G401 (cell line): ENCODE results near the gene PDHB. TPM values are rescaled to one million over a fixed set of nuclear protein-coding genes. Genes with fewer than 3 reads are reported as not detected.

Source experiments
- DNase-seq: peaks from one replicate; pipeline ENCODE4 v3.0.0-alpha.2; 2015; ENCODE audit warnings: low spot score
- in situ Hi-C: cut with HindIII; loops from 2 replicates; pipeline ENCODE4 v1.10.0; 2016; ENCODE audit warnings: low sequenced_read_pairs, mixed read lengths
- total RNA-seq: library from RNA; depleted of rRNA; stranded (reverse); fragments of >200 nt; shearing (Covaris generic); gene quantifications from 2 replicates; pipeline ENCODE4 v1.2.3, GENCODE V29; 2014

The PDHB gene
- total RNA-seq, 1 experiment from 2014 or later: 345 TPM

DNA sequence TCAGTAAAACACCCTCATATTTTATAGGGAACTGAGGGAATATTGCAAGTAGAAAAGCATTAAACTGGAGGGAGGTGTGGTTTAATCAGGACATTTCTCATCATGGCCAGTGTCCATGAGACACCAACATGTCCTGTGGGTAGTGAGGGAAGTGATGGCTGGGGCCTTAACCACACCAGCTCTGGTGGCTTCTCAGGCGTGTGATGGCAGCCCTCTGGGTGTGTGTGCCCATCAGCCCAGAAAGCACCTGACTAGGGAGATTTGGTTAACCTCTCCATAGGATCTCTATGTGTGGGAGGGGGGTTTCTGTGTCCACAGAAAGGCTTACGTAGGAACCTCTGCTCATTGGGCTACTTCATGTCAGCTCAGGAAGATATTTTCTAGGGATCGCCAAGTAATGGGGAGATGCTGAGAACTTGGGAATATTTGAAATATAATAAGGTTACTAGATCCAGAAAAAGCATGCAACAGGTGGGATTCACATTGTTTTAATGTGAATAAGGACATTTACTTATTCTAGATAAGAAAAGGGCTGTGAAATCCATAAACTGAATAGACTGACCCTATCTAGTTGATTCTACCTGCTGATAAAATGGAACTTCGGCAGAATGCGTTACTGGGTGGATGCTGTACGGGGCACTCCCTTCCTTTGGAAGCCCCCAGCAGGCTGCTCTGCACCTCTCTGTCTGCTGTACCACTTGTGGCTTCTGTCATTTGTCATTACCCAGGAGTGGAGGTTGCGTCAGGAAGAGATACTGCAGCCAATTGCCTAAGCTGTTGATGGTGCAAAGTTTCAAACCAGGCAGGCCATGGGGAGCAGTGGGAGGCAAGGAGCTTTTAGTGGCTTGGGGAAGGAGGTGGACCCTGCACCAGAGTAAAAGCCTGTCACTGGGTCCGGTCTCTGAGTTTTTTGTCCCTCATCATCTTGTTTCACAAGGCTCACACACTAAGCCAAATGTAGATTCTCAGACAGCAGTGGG, 21.5 kb downstream of the PDHB start:
- in situ Hi-C loops: no loop called here

DNA sequence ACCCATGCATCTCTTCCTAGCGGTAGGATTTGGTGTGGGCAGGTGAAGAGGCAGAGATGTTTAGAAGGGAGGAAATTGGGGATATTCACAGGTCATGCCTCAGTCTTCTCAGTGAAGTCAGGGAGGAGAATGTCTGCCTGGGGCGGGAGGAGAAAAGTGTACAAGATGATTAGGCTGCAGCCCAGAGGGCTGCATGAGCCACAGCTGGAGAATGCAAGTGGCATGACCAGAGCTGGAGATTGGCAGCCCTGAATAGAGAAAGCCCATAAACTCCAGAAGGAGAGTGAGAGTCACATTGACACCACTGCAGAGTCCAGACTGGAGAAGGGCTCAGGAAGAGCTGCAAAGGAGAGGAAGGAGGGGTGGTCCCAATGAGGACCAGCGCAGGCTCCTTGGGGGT, 22.6 kb downstream of the PDHB start:
- DNase-seq: no peak
- in situ Hi-C loops: no loop called here

More for the DNA sequence above, 21.5 kb downstream of the PDHB start:
- DNase-seq: no peak

DNA sequence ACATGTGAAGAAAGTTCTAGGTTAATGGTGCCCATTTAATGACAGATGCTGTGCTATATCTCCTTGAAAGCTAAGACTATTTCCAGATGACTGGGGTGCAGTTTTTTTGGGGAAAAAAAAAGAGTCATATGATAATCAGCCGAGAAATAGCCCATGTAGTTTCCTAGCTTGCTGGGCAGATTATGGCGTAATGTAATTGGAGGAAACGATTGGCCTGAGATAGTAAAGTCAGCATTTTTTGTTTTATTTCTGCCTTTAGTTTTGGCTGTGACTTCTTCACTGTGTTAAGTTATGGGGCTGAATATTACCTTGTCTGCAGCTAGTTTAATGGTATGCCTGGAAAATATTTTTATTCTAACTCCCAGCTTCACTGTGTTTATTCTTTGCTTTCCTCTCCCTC, 24.0 kb downstream of the PDHB start:
- DNase-seq: no peak
- in situ Hi-C loops: no loop called here

DNA sequence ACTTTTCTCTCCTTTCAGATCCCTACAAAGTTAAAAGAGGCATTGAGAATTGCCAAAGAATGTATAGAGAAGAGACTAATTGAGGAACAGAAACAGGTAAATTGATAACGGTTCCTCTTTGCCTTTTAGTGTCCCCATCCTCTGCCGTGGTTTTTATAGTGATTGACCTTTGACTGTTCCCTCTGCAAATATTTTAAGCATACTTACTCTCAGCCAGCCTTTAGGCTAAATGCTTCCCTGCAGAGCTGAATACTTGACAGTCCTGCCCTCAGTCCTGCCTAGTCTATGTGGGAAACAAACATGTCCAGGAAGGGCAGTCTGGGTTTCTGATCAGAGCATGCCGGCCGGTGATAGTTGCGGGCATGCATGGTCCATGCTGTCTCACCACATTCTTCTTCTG, 24.7 kb downstream of the PDHB start:
- no peak for DNase-seq
- in situ Hi-C loops: no loop called here

DNA sequence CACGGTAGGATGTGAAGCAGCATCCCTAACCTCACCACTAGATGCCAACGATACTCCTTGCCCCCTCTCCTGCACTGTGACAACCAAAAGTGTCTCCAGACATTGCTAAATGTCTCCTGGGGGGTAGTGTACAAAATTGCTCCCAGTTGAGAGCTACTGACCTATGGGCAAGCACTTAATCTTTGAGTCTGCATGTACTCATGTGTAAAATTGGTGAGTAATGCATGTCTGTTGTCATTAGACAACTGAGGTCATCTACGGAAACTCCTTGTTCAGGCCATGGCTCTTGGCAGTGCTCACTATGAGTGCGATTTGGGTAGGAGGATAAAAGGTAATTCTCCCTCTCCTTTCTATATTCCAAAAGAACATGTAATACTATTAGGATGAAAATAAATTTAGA, 29.2 kb downstream of the PDHB start:
- in situ Hi-C loops: no loop called here
- no peak for DNase-seq

DNA sequence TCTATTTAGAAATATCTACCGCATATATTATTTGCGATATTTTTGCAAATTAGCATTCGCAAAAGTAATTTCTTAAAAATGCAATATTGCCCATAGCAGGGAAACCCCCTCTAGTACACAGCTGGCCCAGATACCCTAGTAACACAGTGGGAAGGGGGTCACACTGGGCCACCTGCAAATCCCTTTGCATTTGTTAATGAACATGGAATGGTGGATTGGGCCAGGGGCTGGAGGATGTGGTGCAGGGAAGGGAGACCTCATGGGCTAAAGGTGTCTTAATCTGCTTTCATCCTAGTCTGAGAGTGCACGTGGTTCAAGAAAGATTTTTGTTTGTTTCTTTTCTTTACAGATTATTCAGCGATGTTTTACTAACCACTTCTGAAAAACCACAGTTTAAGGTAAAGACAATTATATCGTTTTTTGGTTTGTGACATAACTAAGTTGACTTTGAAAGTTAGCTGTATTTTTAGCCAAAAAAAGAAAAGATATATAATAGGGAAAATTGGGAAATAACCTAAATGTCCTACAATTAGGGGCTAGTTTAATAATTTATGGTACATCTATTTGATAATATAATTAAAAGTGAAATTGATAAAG, 30.0 kb downstream of the PDHB start:
- in situ Hi-C loops: no loop called here
- DNase-seq: no peak

DNA sequence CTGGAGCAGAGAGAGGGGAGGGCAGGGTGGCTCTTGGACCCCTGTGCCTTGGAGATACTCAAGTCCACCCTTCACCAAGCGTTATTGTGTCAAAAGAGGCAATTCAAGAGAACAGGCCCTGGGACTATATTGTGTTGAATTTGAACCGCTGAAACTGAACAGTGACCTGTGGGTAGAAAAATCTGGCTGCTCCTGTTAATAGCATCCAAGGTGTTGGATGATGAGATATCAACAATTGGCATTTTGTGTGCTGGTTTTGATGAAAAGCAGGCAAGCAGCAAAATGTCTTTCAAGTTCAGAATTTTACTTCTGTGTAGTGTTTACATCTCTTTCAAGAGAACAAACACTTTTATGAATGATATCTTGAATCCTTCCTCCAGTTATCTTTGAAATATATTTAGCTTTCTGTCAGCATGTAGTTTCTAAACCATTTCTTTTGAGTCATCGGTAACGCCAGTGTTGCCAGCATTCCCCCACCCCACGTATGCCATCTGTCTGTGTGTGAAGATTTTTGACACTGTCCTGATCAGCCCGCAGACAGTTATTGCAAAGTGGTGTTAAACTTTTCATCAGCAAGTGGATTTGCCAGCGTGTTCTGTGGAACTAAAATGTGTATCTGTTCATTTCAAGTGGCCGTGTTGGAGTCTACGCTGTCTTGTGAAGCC, 34.8 kb downstream of the PDHB start:
- in situ Hi-C loops: no loop called here
- no peak for DNase-seq

DNA sequence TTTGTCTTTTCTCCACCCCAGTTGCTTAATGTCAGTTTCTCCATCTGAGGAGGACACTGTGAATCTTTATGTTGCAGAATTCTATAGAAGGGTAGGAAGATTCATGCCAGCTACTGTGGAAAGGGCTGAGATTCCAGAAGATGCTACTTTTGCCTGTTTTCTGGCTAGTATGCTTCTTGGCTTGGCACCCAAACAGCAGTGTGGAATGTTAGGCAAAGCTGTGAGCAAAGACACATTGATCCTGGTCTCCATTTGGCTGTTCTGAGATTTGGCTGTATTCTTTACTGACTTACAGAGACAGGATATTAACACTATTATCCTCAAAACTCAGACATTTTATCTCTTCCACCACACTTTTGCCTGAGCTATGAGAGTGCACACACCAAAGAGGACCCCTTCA, 39.3 kb downstream of the PDHB start:
- in situ Hi-C loops: no loop called here

DNA sequence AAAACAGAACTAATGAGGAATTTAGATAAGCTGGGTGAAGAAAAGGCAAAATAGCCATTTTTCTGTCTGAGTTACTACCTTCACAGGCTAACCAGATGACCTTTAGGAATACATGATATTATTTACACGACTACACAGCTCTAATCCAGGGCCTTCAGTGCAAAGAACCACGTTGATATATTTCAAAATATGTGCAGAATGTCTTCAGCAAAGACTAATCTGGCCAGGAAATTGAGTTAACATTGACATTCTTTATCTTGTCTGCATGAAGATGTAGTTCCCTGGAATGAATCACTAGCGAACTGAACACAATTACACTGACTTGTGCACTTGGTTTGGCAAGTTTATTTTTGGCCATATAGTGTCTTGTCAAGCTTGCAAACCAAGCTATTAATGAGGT, 41.5 kb downstream of the PDHB start:
- in situ Hi-C loops: no loop called here

More for the DNA sequence above, 39.3 kb downstream of the PDHB start:
- no peak for DNase-seq

DNA sequence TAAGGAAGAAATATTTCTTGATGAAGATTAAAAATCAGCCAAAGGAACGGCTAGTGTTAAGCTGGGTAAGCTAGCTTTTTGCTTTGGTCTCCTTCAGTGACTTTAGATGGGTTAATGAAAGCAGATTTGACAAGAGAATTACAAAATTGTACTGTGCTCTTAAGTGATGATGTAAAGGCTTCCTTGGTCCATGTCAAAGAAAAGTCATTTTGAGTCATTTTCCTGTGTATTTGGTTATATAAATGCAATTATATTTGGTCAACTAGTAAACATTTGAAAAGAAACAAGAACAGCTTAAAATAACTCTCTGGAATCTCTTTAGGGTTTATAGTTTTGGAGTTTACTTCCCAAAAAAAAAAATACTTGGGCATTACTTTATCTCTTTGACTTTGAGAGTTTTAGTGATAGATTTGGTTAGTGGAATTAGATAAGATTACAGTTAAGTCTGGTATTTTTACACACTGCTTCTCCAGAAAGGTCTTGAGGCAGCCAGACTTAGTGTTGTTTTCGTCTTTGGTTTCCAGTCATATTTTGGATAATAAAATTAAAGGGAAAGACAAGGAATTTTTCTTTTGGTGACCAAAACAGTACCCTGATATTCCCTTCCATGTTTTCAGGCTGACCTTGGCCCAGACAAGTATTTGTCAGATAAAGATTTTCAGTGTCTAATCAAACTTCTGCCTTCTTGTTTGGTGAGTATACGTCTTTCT, 42.3 kb downstream of the PDHB start:
- in situ Hi-C loops: no loop called here
- DNase-seq: no peak

More for the DNA sequence above, 41.5 kb downstream of the PDHB start:
- DNase-seq: no peak

DNA sequence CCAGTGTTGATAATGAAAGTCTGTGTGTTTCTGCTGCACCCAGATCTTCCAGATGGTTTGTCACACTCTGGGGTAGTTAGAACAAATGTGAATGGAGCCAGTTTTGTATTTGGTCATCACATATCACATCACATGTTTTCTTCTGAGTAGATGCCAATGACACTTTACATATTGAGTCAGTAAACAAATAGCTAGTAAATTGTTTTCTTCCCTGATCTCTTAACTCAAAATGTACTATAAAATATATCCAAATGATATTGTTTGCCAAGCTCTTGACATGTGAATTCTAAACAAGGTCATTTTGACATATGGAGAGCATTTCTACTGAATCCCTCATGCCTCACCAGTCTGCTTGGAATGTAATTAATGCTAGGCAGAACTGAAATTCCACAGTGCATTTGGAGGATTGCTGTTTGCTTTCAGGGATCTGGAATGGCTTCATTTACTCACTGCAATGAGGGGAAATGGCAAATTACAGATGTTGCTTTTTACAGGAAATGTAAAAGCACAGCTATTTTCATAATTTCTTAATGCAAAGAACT, 45.0 kb downstream of the PDHB start:
- DNase-seq: peak; percentile 63
- in situ Hi-C loops: no loop called here

DNA sequence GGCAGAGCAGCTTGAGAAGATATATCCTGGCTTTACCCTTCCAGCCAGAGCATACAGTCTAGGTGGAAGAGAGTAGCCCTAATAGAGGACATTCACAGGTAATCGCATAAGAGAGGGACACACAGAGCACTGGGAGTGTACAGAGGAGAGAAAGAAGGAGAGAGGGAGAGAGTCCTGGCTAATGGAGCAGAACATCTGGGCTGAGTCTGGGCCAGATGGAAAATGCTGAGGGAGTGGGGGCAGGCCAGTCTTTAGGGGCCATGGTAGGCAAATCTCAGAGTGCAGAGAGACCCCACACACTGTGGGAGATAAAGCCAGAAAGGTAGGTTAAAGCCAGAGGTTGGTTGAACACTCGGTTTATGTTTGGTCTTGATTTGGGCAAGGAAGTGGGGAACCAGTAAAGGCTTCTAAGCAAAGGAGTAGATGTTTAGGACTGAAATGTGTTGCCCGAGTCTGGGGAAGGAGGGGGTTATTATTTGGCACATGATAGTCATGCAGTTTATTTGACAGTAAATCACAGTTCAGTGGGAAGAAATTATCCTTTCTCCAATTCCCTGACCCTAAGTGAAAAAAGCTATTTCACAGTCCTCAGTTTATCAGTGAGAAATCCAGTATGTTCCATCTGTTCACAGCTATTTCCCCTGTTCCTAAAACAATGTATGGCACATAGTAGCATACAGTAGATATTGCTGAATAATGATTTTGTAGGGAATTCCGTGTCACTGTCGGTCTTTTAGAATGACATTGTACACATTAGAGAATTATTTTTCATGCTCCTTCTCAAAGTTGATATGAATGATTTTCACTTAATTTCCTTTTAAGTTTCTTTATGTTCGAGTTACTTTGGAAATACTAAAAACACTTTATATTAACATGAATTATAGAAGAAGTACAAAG, 45.7 kb downstream of the PDHB start:
- DNase-seq: no peak
- in situ Hi-C loops: no loop called here

DNA sequence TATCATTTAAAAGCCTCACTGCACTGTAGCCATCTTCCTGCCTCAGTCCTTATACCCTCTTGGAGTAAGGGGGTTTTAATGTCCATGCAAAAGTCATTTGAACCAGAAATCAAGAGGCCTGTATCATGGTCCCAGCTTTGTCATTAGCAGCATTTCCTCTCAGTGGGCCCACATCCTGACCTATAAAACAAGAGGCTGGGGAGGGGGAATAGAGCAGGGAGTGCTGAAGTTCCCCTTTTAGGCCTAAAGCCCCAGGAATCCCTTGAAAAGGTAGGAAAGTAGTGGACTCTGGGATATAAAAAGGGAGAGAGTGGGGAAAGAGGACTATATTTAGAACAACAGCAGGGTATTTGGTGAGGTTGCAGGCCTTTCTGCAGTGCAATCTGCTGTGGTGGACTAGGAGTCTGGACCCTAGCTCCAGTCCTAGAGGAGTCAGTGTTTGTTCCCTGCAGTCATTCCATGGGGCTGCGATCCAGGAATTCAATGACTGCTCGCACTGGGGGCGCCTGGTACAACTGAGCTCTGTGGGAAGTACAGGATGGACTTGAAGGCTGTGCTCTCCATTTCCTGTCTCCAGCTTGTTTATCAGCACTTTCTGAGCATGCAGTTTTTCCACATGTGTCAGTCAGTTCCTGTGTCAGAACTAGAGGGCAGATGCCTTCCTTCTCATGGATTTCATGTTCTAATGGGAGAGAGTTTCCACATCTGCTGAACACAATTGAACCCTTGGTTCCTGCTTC, 46.8 kb downstream of the PDHB start:
- in situ Hi-C loops: no loop called here
- peak; percentile 49 for DNase-seq

DNA sequence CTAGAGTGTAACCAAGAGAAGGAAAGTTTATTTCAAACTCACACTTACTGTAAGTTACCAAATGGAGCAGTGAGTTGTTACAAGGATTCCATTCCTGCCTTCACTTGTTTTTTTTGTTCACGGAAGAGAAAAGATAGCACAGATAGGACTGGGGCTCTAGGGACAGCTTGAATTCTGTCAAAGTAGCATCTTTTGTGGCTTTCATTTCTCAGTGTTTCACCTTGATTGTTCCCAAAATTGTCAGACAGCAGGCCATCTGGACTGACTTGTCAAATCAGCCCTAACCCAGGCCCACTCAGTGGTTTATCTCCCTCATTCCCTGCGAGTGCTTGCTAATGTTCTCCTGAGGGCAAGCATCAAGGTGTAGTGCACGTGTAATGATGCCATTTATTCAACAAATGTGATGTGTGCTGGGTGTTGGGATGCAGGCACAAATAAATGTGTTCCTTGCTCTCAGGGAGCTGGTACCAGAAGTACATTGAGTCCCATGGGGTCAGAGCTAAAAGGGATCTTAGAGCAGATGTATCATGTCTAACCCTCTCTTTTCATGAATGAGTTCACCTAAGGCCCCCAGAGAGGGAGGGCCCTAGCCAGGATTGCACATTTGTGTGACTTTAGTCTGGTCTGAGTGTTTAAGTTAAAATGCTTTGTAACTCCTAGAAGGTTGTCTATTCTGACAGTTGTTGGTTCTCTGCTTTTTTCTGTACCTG, 49.1 kb downstream of the PDHB start:
- in situ Hi-C loops: no loop called here
- DNase-seq: peak; percentile 51

DNA sequence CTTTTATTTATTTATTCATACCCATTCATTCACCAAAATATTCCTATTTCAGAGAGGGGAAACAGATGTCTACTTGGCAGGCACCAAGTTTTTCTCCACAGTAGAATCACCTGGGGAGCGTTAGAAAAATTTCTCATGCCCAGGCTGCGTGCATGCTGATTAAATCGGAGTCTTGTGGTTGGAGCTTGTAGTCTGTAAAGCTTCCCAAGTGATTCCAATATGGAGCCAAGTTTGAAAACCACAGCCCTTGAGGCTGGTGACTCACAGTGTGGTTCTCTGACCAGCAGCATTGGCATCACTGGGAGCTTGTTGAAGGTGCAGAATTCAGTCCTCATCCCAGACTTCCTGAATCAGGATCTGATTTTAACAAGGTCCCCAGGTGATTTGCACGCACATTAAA, 49.7 kb downstream of the PDHB start:
- in situ Hi-C loops: no loop called here
- DNase-seq: peak; percentile 75

DNA sequence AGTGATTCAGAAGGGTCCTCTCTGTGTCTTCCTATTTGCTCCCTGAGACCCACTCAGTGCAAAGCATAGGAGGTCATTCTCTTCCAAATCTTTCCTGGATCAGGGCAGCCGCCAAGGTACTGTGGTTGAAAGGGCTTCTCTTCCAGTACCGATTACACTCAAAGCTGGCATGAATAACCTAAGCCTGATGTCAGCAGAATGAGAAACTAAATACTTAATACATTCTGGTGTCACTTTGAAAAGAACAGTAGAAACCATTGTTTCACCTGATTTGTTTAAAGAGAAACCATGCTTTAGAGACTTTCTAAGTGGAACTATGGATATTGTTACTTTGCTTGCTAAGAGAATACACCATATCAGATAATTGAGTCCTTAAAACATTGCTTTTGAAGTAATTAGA, 50.2 kb downstream of the PDHB start:
- in situ Hi-C loops: no loop called here
- peak; percentile 37 for DNase-seq
